ENCODE results near the gene CFAP161.

Gene CFAP161

DNA sequence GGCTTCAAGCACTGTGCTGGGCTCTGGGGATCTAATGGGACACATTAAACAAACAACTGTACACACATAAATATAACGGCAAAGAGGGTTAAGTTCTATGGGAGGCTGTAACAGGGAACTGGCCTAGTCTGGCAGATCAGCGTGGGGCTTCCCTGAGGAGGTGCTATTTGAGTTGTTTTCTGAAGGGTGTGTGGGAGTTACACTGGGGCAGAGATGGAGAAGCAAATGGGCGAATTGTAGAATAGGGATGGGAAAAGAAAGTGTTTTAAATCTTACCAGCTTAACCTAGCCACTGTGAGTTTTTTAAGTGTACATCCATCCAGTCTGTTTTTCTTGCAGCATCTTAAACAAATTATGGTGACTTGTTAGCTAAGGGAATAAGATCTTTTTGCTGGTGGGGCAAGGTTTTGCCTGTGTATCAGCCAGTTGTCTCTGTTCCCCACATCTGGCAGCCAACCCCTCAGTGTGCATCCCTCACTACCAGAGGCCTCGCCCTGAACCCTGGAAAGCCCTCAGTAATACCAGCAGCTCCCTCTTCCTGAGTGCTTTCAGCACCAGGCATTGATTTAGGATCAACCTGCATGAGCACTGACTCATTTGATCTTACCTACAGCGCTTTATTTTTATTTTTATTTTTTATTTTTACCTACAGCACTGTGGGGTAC is 51.7 kb downstream of the CFAP161 start:
- no peak for DNase-seq

GRCh38 chr15:81188354-81188753 is 54.3 kb downstream of the CFAP161 start:
- no peak for DNase-seq

DNA sequence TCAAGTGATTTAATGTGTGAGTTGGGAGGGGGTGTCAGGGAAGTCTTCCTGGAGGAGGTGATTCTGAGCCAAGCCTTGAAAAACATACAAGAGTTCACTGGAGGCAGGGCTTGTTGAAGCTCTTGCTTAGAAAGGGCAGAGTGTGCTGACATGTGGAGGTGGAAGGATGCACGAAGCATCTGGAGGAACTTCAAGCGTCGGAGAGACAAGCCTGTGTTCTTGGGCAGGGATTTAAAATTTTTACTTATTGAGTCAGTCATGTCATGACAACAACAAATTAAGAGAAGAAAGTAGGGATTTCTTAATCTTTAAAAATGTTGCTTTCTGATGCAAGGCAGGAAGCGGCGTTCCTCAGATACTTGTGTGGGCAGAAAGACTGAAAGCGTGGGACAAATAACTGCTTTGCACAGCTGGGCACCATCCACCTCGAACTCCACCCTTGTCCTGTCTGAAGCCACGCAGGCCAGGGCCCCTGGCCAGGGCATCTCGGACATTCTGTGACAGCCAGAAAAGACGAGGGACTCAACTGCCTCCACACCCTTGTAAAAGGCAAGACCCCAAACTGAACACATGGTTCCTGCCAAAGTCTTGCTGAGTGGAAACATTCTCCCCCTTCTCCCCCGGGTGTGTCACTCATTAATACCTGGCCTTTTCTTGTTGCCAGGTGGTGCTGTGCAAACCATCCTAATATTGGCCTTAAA is 55.7 kb downstream of the CFAP161 start:
- no peak for DNase-seq

DNA sequence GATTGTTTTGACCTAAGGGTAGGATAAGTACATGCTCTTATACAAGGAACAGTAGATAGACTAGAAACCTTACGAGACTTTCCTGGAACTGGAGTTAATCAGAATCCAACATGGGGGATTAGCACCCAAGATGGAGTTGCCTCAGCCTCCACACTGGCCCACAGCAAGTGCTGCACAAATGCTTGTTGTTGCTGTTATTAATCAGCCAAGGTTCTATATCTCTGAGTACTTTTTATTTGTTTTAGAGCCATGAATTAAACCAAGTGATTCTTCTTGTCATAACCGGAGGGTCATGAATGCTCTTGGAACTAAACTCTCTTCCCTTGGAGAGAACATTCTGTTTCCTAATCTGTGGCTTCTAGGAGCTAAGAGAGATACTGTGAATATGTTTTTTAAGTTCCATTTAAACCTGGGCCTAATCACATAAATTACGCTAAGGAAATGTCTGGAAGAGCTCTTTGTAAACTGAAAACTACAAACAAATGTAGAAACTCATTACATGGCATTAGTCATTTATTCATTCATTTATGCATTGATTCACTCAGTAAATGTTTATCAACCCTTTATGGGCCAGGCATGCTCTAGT is 56.9 kb downstream of the CFAP161 start:
- DNase-seq = no peak

DNA sequence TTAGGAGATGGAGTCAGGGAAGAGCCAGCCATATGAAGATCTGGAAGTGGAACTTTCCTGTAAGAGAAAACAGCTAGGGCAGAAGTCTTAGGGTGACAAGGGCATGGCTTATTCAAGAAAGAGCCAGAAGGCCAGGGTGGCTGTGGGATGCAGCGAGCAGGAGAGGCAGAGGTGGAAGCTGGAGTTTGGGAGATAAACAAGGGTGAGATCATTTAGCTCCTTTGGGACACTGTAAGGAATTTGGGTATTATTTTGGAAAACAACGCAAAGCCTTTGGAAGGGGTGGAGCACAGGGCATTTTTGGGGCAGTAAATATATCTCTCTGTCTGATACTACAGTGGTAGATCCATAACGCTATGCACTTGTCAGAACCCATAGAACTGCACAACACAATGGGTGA is 57.6 kb downstream of the CFAP161 start:
- DNase-seq = no peak

GRCh38 chr15:81194723-81195122 is 60.7 kb downstream of the CFAP161 start:
- no peak for DNase-seq

DNA sequence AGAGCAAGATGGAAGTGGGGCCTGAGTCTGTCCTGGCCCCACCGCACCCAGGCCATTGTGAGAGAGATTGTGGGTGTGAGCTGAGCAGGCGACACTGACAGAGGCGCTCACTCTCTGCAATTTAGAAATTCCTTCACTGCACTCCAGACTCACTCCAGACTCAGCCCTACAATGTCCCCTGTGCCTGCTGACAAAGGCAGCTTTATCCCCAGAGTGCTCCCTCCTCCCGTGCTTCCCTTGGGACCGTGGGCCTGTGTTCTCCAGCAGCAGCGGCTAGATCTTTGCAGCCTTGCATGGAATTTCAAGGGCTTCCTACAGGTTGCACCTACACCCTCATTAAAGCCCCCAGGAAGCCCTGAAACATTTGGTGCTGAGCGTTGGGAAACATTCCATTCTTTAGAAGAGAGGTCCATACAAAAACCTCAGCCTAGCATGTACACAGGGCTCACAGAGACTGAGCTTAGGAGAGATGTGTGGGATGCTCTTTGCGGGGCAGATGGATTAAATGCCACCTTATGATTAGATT is 61.3 kb downstream of the CFAP161 start:
- no peak for DNase-seq

DNA sequence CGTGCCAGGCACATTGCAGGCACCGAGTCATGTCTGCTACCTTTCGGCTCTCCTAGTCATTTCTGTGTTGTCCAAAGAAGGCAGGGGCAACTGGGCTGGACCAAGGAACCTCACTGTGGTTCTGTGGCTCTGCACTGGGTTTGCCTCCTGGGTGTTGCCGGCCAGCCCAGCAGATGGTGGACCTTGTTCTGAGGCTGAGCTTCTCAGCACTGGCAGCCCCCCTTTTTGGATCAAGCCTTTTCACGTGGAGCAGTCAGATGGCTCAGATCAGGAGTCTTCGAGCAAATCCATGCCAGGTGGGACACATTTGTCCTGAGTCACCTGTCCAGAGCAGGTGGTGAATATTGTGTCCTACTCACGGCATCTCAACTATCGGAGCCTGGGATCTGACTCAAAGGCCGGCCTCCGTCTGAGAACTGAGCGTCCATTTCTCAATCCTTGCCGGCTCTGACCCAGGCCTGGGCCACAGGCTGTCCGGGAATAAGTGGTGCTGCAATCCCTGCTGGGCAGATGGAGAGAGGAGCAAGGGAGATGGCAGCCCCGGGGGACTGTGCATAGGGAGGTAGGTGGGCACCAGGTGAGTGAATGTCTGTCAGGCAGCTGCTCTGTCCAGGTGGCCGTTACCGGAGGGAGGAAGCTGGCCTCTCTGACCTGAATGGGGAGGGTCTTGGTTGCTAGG is 62.6 kb downstream of the CFAP161 start, which contains the start of gene IL16:
Gene IL16 (plus strand): TSS at position 304 of the 679 bp plus-strand sequence. CDS start 28,521 bp downstream, outside the sequence.
- no peak for DNase-seq

DNA sequence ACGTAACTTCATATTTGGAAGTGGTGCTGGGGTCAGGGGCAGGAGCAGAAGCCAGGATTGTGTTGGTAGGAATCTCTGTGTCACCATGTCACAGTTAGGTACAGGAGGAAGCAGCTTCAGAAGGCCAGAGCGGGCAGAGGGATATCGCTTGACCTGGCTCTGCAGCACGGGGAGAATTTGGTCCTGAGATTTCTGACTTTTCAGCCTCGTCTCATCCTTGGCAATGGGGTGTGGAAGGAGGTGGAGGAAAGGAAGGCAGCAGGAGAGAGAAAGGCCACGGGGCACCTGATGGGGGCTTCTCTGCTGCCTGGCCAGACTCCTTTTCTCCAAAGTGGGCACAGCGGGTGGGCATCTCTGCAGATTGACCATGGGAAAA is 63.2 kb downstream of the CFAP161 start:
- DNase-seq = no peak

- no peak for DNase-seq
Observed at GRCh38 chr15:81197688-81198281, 63.7 kb downstream of the CFAP161 start.

Measured in NK-92 treated with Interleukin-12 subunit alpha and Interleukin-12 subunit beta, amount 100 ng/mL, for 24 hours (cell line).